Brain microvascular endothelial cell (primary cell): Measurements from ENCODE around the gene UNC5C.

Experiments used
- DNase-seq: peaks from one replicate; pipeline ENCODE4 v3.0.0-alpha.2; 2020
- H3K27ac ChIP-seq: fragments of 250-450 bp; sonication (Bioruptor Pico); 2 replicates; pipeline ENCODE4 v1.5.1; 2020; ENCODE audit warnings: mild to moderate bottlenecking, moderate library complexity
- H3K27me3 ChIP-seq: fragments of 250-450 bp; sonication (Bioruptor Pico); replicated peaks from 2 replicates; pipeline ENCODE4 v1.5.1; 2020; ENCODE audit warnings: mild to moderate bottlenecking
- H3K36me3 ChIP-seq: fragments of 250-450 bp; sonication (Bioruptor Pico); replicated peaks from 2 replicates; pipeline ENCODE4 v1.5.1; 2020; ENCODE audit warnings: mild to moderate bottlenecking
- H3K4me3 ChIP-seq: 2 replicates; pipeline ENCODE4 v1.5.1; 2011; ENCODE audit warnings: low read depth, mild to moderate bottlenecking, control low read depth, low read length, moderate library complexity
- CTCF ChIP-seq: IDR thresholded peaks from 2 replicates; pipeline ENCODE4 v1.5.1; 2011; ENCODE audit warnings: low read depth, mild to moderate bottlenecking, moderate library complexity, low read length, control low read depth, inconsistent platforms; ENCODE audit errors: missing control alignments
- in situ Hi-C: cut with HindIII; loops from 2 replicates; pipeline ENCODE4 v1.10.0; 2017; ENCODE audit warnings: low sequenced_read_pairs, low pct_ligation_motif_present

Gene UNC5C

GRCh38 chr4:95431678-95432077, 117.1 kb downstream of the UNC5C start:
- in situ Hi-C loops: no loop called here
- Histone ChIP-seq H3K27ac (no peak overlapping the region), H3K27me3 (no peaks in the 10 kb centered on the region), H3K36me3 (no peaks in the 10 kb centered on the region), H3K4me3 (no peak overlapping the region)
- DNase-seq: no peak
- no peak for TF ChIP-seq CTCF

GRCh38 chr4:95429416-95429815, 119.4 kb downstream of the UNC5C start:
- no peak for TF ChIP-seq CTCF
- Histone ChIP-seq H3K4me3 (no peak overlapping the region), H3K36me3 (no peaks in the 10 kb centered on the region), H3K27me3 (no peaks in the 10 kb centered on the region), H3K27ac (no peak overlapping the region)
- DNase-seq: no peak
- in situ Hi-C loops: no loop called here

GRCh38 chr4:95428291-95429070, 120.3 kb downstream of the UNC5C start:
- in situ Hi-C loops: no loop called here
- TF ChIP-seq CTCF: no peak
- DNase-seq: no peak
- Histone ChIP-seq H3K36me3 (no peaks in the 10 kb centered on the region), H3K27ac (no peak overlapping the region), H3K27me3 (no peaks in the 10 kb centered on the region), H3K4me3 (no peak overlapping the region)

GRCh38 chr4:95426455-95426854, 122.3 kb downstream of the UNC5C start:
- in situ Hi-C loops: no loop called here
- Histone ChIP-seq H3K4me3 (no peak overlapping the region), H3K27me3 (no peaks in the 10 kb centered on the region), H3K27ac (no peak overlapping the region), H3K36me3 (no peaks in the 10 kb centered on the region)
- no peak for DNase-seq
- TF ChIP-seq CTCF: no peak

- TF ChIP-seq CTCF: no peak
- in situ Hi-C loops: no loop called here
- DNase-seq: no peak
Observed at GRCh38 chr4:95422436-95422835, 126.3 kb downstream of the UNC5C start.

GRCh38 chr4:95421869-95422268, 126.9 kb downstream of the UNC5C start:
- H3K27ac ChIP-seq: no peak overlapping the region
- no peaks in the 10 kb centered on the region for H3K36me3 ChIP-seq
- no peak overlapping the region for H3K4me3 ChIP-seq
- DNase-seq: no peak
- no peak for TF ChIP-seq CTCF
- in situ Hi-C loops: no loop called here
- H3K27me3 ChIP-seq: no peaks in the 10 kb centered on the region

More at GRCh38 chr4:95422436-95422835, 126.3 kb downstream of the UNC5C start:
- Histone ChIP-seq H3K27ac (no peak overlapping the region), H3K36me3 (no peaks in the 10 kb centered on the region), H3K27me3 (no peaks in the 10 kb centered on the region), H3K4me3 (no peak overlapping the region)
